ENCODE results near the gene XAB2.

DNA sequence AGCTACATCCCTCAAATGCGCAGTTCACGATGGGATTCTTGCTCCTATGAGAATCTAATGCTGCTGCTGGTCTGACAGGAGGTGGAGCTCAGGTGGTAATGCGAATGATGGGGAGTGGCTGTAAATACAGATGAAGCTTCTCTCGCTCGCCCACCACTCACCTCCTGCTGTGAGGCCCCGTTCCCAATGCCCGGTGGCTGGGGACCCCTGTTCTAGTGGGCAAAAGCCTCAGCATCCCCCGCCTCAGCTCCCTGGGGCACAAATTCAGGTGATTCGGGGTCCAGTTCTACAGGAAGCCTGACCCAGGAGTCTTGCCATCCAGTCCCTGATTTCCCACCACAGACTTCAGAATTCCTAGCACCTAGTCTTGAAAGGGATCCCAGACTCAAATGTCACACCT, 43.2 kb upstream of the XAB2 start:
- TF ChIP-seq TAF1 (IDR thresholded peaks at IDR 0.05; ENCODE audit: borderline replicate concordance, low read depth, low read length) = no peak
- TF ChIP-seq POLR2A (IDR thresholded peaks at IDR 0.05; ENCODE audit: low read depth, low read length) = no peak
